SK-N-SH (cell line): ENCODE data around the gene FDPS.
"Not testable (repeated sequence)": the region's sequence is repeated elsewhere in the genome, so short reads cannot be mapped to it uniquely, and the experiment has no call there.

Source experiments
- RFX5 ChIP-seq: IDR thresholded peaks from 2 replicates; pipeline ENCODE4 v1.6.1; 2012; ENCODE audit warnings: mild to moderate bottlenecking, improper control_type of control experiment, low read length
- SMC3 ChIP-seq: IDR thresholded peaks from 2 replicates; pipeline ENCODE4 v1.6.1; 2012; ENCODE audit warnings: low read depth, low read length, improper control_type of control experiment
- TF ChIP-seq, protein P1 (sequence below): fragments of 200-600 bp; sonication (generic); IDR thresholded peaks from 2 replicates; pipeline ENCODE4 v1.6.1; 2017; ENCODE audit warnings: antibody characterized with exemption, mild to moderate bottlenecking, moderate library complexity

DNA sequence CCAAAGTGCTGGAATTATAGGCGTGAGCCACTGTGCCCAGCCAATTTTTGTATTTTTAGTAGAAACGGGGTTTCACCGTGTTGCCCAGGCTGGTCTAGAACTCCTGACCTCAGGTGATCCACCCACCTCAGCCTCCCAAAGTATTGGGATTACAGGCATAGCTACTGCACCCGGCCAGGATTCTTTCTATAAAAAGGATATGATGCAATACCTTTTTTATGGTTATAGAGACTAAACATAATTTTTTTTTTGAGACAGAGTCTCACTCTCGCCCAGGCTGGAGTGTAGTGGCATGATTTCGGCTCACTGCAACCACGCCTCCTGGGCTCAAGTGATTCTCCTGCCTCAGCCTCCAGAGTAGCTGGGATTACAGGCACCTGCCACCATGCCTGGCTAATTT is 20.2 kb downstream of the FDPS start:
- not testable (repeated sequence) for TF ChIP-seq SMC3, RFX5
- TF ChIP-seq, protein P1, sequence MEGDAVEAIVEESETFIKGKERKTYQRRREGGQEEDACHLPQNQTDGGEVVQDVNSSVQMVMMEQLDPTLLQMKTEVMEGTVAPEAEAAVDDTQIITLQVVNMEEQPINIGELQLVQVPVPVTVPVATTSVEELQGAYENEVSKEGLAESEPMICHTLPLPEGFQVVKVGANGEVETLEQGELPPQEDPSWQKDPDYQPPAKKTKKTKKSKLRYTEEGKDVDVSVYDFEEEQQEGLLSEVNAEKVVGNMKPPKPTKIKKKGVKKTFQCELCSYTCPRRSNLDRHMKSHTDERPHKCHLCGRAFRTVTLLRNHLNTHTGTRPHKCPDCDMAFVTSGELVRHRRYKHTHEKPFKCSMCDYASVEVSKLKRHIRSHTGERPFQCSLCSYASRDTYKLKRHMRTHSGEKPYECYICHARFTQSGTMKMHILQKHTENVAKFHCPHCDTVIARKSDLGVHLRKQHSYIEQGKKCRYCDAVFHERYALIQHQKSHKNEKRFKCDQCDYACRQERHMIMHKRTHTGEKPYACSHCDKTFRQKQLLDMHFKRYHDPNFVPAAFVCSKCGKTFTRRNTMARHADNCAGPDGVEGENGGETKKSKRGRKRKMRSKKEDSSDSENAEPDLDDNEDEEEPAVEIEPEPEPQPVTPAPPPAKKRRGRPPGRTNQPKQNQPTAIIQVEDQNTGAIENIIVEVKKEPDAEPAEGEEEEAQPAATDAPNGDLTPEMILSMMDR, result not testable (repeated sequence)
